Ovary (tissue), 9 donors: ENCODE measurements around the gene SFTPB. TPM values are rescaled to one million over a fixed set of nuclear protein-coding genes. Genes with fewer than 3 reads are reported as not detected.

Source experiments
- DNase-seq, 5 donors: peaks; one replicate each; pipeline ENCODE4 v3.0.0-alpha.2; 2019 to 2020
- H3K27ac ChIP-seq, 2 donors: fragments of 200-600 bp; one replicate each; pipeline versions ENCODE4 v1.5.1 to v1.8.0; 2019 to 2022
- H3K27me3 ChIP-seq: fragments of 200-600 bp; one replicate; pipeline ENCODE4 v1.8.0; 2022
- H3K36me3 ChIP-seq: fragments of 200-600 bp; sonication (generic); one replicate; pipeline ENCODE4 v1.5.1; 2019
- H3K4me1 ChIP-seq: one replicate; pipeline ENCODE4 v1.8.1; 2013; ENCODE audit warnings: mild to moderate bottlenecking, moderate library complexity; ENCODE audit not compliant: insufficient read depth
- H3K4me3 ChIP-seq: fragments of 200-600 bp; sonication (generic); one replicate; pipeline ENCODE4 v1.5.1; 2017
- H3K9me3 ChIP-seq, 2 donors: fragments of 200-600 bp in 1 of 2; sonication (generic) in 1 of 2; one replicate each; pipeline versions ENCODE4 v1.5.1 to v1.8.1; 2013 to 2019; ENCODE audit warnings: mild to moderate bottlenecking in 1 of 2, moderate library complexity in 1 of 2
- CTCF ChIP-seq, 3 donors: fragments of 450-650 bp in 2 of 3; fragments of 200-600 bp in 1 of 3; IDR thresholded peaks; one replicate each; pipeline versions ENCODE4 v1.5.1 to v1.8.0; 2016 to 2022; ENCODE audit warnings: antibody characterized with exemption in 3 of 3, mild to moderate bottlenecking in 1 of 3
- EP300 ChIP-seq: sonication (generic); formaldehyde crosslinking; IDR thresholded peaks from one replicate; pipeline ENCODE4 v1.6.1; 2017; ENCODE audit warnings: antibody characterized with exemption
- POLR2A ChIP-seq: fragments of 450-650 bp; IDR thresholded peaks from one replicate; pipeline ENCODE4 v1.6.1; 2017; ENCODE audit warnings: antibody characterized with exemption, mild to moderate bottlenecking, moderate library complexity
- WGBS, 3 donors: extraction: QIAGEN DNeasy Blood & Tissue Kit in 1 of 3; methylation state at CpG; one replicate each; pipeline versions ENCODE4 v1.1.5 to v1.1.7; 2013 to 2017; 5-methylcytosine and 5-hydroxymethylcytosine counted together
- intact Hi-C, 4 donors: fragments of 100-400 bp; cut with DNase I; formaldehyde crosslinking; loops; one replicate each; pipeline versions ENCODE4 v1.11.0 to v1.15.1; 2022 to 2023
- polyA plus RNA-seq, 2 donors: library from polyadenylated mRNA; stranded (reverse); fragments of 200-250 nt in 1 of 2; fragments of 350-450 nt in 1 of 2; fragmentation: Illumina TruSeq in 1 of 2; extraction: RNeasy Lipid Tissue Mini Kit (QIAGEN cat#74804) in 1 of 2; gene quantifications; one replicate each; pipeline ENCODE4 v1.2.3, GENCODE V29; 2013 to 2014
- total RNA-seq, 7 donors: library from RNA; depleted of rRNA in 2 of 7; stranded (reverse); fragments of >200 nt in 2 of 7; fragmentation: NEBNext Ultra II Directional in 3 of 7; extraction: Animal tissue kit (Norgen Biotek cat#: 25700) in 3 of 7; gene quantifications; one replicate each; pipeline versions ENCODE4 v1.1.0 to v1.2.4, GENCODE V29; 2016 to 2023
- donor health status: DM: no; HTN: no; CAD: no; lungs with moderate emphysema.
- donor health status: DM: no; HTN: no; CAD: no.
- donor health status: Bipolar disorder and iron deficiency.
- donor health status: DM: yes; HTN: yes; CAD: no.
- donor health status: DM: no; HTN: no; CAD: no.
- donor health status: DM: yes; HTN: yes; CAD: no.

Gene SFTPB
- total and polyA plus RNA-seq, 9 donors = 0.27 to 15.4 (median 1.0) TPM; not detected in 2

GRCh38 chr2:85649201-85650190 is 18.5 kb downstream of the SFTPB start:
- DNase-seq = no peak
- Histone ChIP-seq H3K9me3 (no peaks in the 10 kb centered on the region), H3K27ac (no peak overlapping the region), H3K4me3 (no peak overlapping the region), H3K36me3 (no peaks in the 10 kb centered on the region), H3K4me1 (peaks cover 2% of the 10 kb centered on the region), H3K27me3 (no peaks in the 10 kb centered on the region)
- no peak for TF ChIP-seq EP300
- no peak for TF ChIP-seq CTCF (IDR thresholded peaks at IDR 0.05)
- no peak for TF ChIP-seq POLR2A
- WGBS, 3 donors = 51 to 60% (median 52%) methylated on average over 9 of the region's 9 CpGs
- intact Hi-C loops = no loop called here

GRCh38 chr2:85648619-85649018 is 19.4 kb downstream of the SFTPB start:
- Histone ChIP-seq H3K27ac (no peak overlapping the region), H3K4me1 (peaks cover 2% of the 10 kb centered on the region), H3K27me3 (no peaks in the 10 kb centered on the region), H3K4me3 (no peak overlapping the region), H3K9me3 (no peaks in the 10 kb centered on the region), H3K36me3 (no peaks in the 10 kb centered on the region)
- no peak for DNase-seq
- intact Hi-C loops = no loop called here
- WGBS, 3 donors = 46 to 61% (median 47%) methylated on average over 2 of the region's 2 CpGs
- TF ChIP-seq POLR2A (no peak), EP300 (no peak), CTCF (IDR thresholded peaks at IDR 0.05) (no peak)

GRCh38 chr2:85647823-85648526 is 20.0 kb downstream of the SFTPB start:
- no peak for TF ChIP-seq CTCF (IDR thresholded peaks at IDR 0.05)
- no peak for TF ChIP-seq EP300
- TF ChIP-seq POLR2A = no peak
- Histone ChIP-seq H3K27me3 (no peaks in the 10 kb centered on the region), H3K27ac (no peak overlapping the region), H3K4me3 (no peak overlapping the region), H3K4me1 (peaks cover 2% of the 10 kb centered on the region), H3K9me3 (no peaks in the 10 kb centered on the region), H3K36me3 (no peaks in the 10 kb centered on the region)
- DNase-seq = no peak
- intact Hi-C loops = no loop called here
- 90 to 92% (median 91%) methylated on average over 10 of the region's 10 CpGs for WGBS, 3 donors

GRCh38 chr2:85646166-85646565 is 21.8 kb downstream of the SFTPB start:
- H3K4me3 ChIP-seq = no peak overlapping the region
- no peaks in the 10 kb centered on the region for H3K36me3 ChIP-seq
- no peaks in the 10 kb centered on the region for H3K27me3 ChIP-seq
- 84 to 99% (median 93%) methylated on average over 2 of the region's 2 CpGs for WGBS, 3 donors
- no peak for DNase-seq
- H3K4me1 ChIP-seq = peaks cover 2% of the 10 kb centered on the region
- TF ChIP-seq POLR2A = no peak
- no peak for TF ChIP-seq EP300
- TF ChIP-seq CTCF (IDR thresholded peaks at IDR 0.05) = no peak
- H3K27ac ChIP-seq = no peak overlapping the region
- intact Hi-C loops = no loop called here
- no peaks in the 10 kb centered on the region for H3K9me3 ChIP-seq
